Pancreas (tissue), 10 donors: ENCODE measurements around the gene APBA2. TPM values are rescaled to one million over a fixed set of nuclear protein-coding genes. Genes with fewer than 3 reads are reported as not detected.

Experiments used
- ATAC-seq, 4 donors: fragments of 200-7000 bp; cut with Tn5 transposase; one replicate each; pipeline versions ENCODE4 v1.8.0 to v1.9.1; 2020; ENCODE audit warnings: mild to moderate bottlenecking in 4 of 4, moderate library complexity in 4 of 4
- DNase-seq, 6 donors: peaks; one replicate each; pipeline ENCODE4 v3.0.0-alpha.2; 2020
- FAIRE-seq: peaks from 2 replicates; lab custom pipeline; 2012; peaks lifted over from hg19 to GRCh38; lab: Jason Lieb, UNC
- H3K27ac ChIP-seq, 4 donors: fragments of 200-600 bp; sonication (generic); 1 replicate in 3 of 4; 2 replicates in 1 of 4; pipeline versions ENCODE4 v1.5.0 to v1.8.0; 2020
- H3K27me3 ChIP-seq, 4 donors: fragments of 200-600 bp; one replicate each; pipeline ENCODE4 v1.8.0; 2021
- H3K36me3 ChIP-seq, 3 donors: fragments of 200-600 bp; sonication (generic) in 1 of 3; one replicate each; pipeline versions ENCODE4 v1.5.0 to v1.8.0; 2020 to 2021
- H3K4me1 ChIP-seq, 3 donors: fragments of 200-600 bp; one replicate each; pipeline ENCODE4 v1.8.0; 2021
- H3K4me3 ChIP-seq, 4 donors: fragments of 200-600 bp; sonication (generic) in 2 of 4; one replicate each; pipeline versions ENCODE4 v1.5.0 to v1.8.0; 2020 to 2021
- H3K9me3 ChIP-seq, 4 donors: fragments of 200-600 bp; one replicate each; pipeline ENCODE4 v1.8.0; 2021
- CTCF ChIP-seq, 4 donors: fragments of 200-600 bp; sonication (generic) in 3 of 4; IDR thresholded peaks; one replicate each; pipeline versions ENCODE4 v1.5.0 to v1.8.0; 2021; ENCODE audit warnings: antibody characterized with exemption in 4 of 4
- WGBS, 2 donors: extraction: QIAGEN DNeasy Blood & Tissue Kit; methylation state at CpG; one replicate each; pipeline ENCODE4 v1.1.7; 2013; 5-methylcytosine and 5-hydroxymethylcytosine counted together
- intact Hi-C, 3 donors: fragments of 100-400 bp; cut with DNase I; formaldehyde crosslinking; loops; one replicate each; pipeline versions ENCODE4 v1.11.1 to v1.14.2; 2022
- polyA plus RNA-seq, 2 donors: library from polyadenylated mRNA; stranded (reverse); fragments of 200-250 nt; gene quantifications; one replicate each; pipeline ENCODE4 v1.2.3, GENCODE V29; 2013
- total RNA-seq, 6 donors: library from RNA; stranded (reverse); fragmentation: NEBNext Ultra II Directional in 4 of 6; extraction: Animal tissue kit (Norgen Biotek cat#: 25700) in 4 of 6; gene quantifications; one replicate each; pipeline versions ENCODE4 v1.2.1 to v1.2.4, GENCODE V29; 2021 to 2023
- donor health status: healthy with polysubstance abuse.
- donor health status: DM: no; HTN: no; CAD: no; lungs with moderate emphysema.
- donor health status: DM: no; HTN: no; CAD: no.
- donor health status: control.
- donor health status: control.
- donor health status: Bipolar disorder and iron deficiency.
- donor health status: DM: yes; HTN: yes; CAD: no.
- donor health status: DM: no; HTN: no; CAD: no.
- donor health status: DM: no; HTN: no; CAD: no.
- donor health status: DM: yes; HTN: yes; CAD: no.

The APBA2 gene
- total and polyA plus RNA-seq, 8 donors, result 3.9 to 10.3 (median 6.7) TPM

- intact Hi-C loops, result no loop called here
- no peak for FAIRE-seq
- Histone ChIP-seq H3K4me3 (no peak overlapping the region), H3K27me3 (no peaks in the 10 kb centered on the region), H3K36me3 (no peaks in the 10 kb centered on the region), H3K27ac (no peak overlapping the region), H3K9me3 (no peaks in the 10 kb centered on the region), H3K4me1 (no peaks in the 10 kb centered on the region)
- 84 to 90% methylated on average over 12 of the region's 12 CpGs for WGBS, 2 donors
- no peak for TF ChIP-seq CTCF (IDR thresholded peaks at IDR 0.05)
- no peak for ATAC-seq
- no peak for DNase-seq
These were observed 208.0 kb downstream of the APBA2 start for GRCh38 chr15:29093696-29094343.

- WGBS, 2 donors, result 85 to 92% methylated on average over 2 of the region's 2 CpGs
- no peak overlapping the region for H3K4me3 ChIP-seq
- H3K36me3 ChIP-seq, result no peaks in the 10 kb centered on the region
- FAIRE-seq (no peak), ATAC-seq (no peak), DNase-seq (no peak)
- no peak overlapping the region for H3K27ac ChIP-seq
- TF ChIP-seq CTCF (IDR thresholded peaks at IDR 0.05), result no peak
- no peaks in the 10 kb centered on the region for H3K27me3 ChIP-seq
- no peaks in the 10 kb centered on the region for H3K9me3 ChIP-seq
- H3K4me1 ChIP-seq, result no peaks in the 10 kb centered on the region
- intact Hi-C loops, result no loop called here
These were observed 208.9 kb downstream of the APBA2 start for GRCh38 chr15:29094711-29095110.

GRCh38 chr15:29095746-29096145, 210.0 kb downstream of the APBA2 start:
- FAIRE-seq (no peak), ATAC-seq (no peak), DNase-seq (no peak)
- no peaks in the 10 kb centered on the region for H3K4me1 ChIP-seq
- H3K36me3 ChIP-seq, result no peaks in the 10 kb centered on the region
- TF ChIP-seq CTCF (IDR thresholded peaks at IDR 0.05), result no peak
- no peak overlapping the region for H3K4me3 ChIP-seq
- H3K9me3 ChIP-seq, result no peaks in the 10 kb centered on the region
- no peaks in the 10 kb centered on the region for H3K27me3 ChIP-seq
- WGBS, 2 donors, result 91 to 96% methylated on average over 9 of the region's 9 CpGs
- H3K27ac ChIP-seq, result no peak overlapping the region
- intact Hi-C loops, result no loop called here

- no peak for TF ChIP-seq CTCF (IDR thresholded peaks at IDR 0.05)
- whole genome bisulfite sequencing, 2 donors, result 91 to 92% methylated on average over 14 of the region's 14 CpGs
- Histone ChIP-seq H3K4me1 (no peaks in the 10 kb centered on the region), H3K36me3 (no peaks in the 10 kb centered on the region), H3K27ac (no peak overlapping the region), H3K27me3 (no peaks in the 10 kb centered on the region), H3K4me3 (no peak overlapping the region), H3K9me3 (no peaks in the 10 kb centered on the region)
- DNase-seq (no peak), FAIRE-seq (no peak), ATAC-seq (no peak)
- intact Hi-C loops, result no loop called here
These were observed 211.4 kb downstream of the APBA2 start for GRCh38 chr15:29097168-29097567.

- FAIRE-seq (no peak), ATAC-seq (no peak), DNase-seq (no peak)
- Histone ChIP-seq H3K4me1 (no peaks in the 10 kb centered on the region), H3K27ac (no peak overlapping the region), H3K4me3 (no peak overlapping the region), H3K36me3 (no peaks in the 10 kb centered on the region), H3K27me3 (no peaks in the 10 kb centered on the region), H3K9me3 (no peaks in the 10 kb centered on the region)
- TF ChIP-seq CTCF (IDR thresholded peaks at IDR 0.05), result no peak
- 78 to 81% methylated on average over 9 of the region's 9 CpGs for WGBS, 2 donors
- intact Hi-C loops, result no loop called here
These were observed 212.2 kb downstream of the APBA2 start for GRCh38 chr15:29097971-29098370.
